ENCODE results near the gene CDK5.

DNA sequence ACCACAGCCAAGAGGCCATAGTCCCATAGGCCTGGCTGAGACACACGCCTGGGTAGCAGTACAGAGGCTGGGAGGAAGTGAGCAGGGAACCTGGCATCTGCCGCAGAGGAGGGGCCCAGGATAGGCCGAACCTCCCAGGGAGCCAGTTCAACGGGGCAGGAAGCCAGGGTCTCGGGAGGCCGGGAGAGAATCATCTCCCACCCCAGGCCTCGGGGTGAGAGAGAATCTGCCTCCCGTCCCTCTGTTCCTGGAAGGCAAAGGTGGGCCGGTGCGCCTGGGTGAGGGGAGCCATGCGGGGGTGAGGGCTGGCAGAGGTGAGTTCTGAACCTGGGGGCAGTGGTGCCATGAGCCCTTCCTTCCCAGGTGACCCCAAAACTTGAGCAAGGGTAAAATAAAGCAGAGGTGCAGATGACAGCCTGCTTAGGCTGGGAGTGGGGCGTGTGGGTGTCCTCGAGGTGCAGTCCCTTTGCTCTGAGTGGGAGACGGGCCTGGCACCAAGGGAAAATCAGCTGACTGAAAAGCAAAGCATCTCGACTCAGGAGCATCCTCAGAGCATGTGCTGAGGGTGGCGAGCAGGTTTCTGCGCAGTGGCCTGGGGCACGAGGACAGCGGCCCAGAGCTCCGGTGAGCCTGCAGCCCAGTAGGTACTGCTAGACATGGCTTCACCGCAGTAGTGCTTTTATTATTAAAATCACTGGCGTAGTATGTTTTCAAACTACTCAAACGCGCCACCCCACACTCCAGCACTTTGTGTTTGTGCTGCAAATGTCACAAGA, 44.1 kb upstream of the CDK5 start:
- TF ChIP-seq, protein P1, sequence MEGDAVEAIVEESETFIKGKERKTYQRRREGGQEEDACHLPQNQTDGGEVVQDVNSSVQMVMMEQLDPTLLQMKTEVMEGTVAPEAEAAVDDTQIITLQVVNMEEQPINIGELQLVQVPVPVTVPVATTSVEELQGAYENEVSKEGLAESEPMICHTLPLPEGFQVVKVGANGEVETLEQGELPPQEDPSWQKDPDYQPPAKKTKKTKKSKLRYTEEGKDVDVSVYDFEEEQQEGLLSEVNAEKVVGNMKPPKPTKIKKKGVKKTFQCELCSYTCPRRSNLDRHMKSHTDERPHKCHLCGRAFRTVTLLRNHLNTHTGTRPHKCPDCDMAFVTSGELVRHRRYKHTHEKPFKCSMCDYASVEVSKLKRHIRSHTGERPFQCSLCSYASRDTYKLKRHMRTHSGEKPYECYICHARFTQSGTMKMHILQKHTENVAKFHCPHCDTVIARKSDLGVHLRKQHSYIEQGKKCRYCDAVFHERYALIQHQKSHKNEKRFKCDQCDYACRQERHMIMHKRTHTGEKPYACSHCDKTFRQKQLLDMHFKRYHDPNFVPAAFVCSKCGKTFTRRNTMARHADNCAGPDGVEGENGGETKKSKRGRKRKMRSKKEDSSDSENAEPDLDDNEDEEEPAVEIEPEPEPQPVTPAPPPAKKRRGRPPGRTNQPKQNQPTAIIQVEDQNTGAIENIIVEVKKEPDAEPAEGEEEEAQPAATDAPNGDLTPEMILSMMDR (IDR thresholded peaks at IDR 0.05; ENCODE audit: low read length), result no peak
- TF ChIP-seq EZH2 (IDR thresholded peaks at IDR 0.05; ENCODE audit: borderline replicate concordance, low read length), result no peak
